ENCODE measurements around the gene DGKH. TPM values are rescaled to one million over a fixed set of nuclear protein-coding genes. Genes with fewer than 3 reads are reported as not detected.
"Not testable (repeated sequence)": the region's sequence is repeated elsewhere in the genome, so short reads cannot be mapped to it uniquely, and the experiment has no call there.

DGKH gene
- total RNA-seq, 1 donor from 2014 or later, result 15.9 TPM

DNA sequence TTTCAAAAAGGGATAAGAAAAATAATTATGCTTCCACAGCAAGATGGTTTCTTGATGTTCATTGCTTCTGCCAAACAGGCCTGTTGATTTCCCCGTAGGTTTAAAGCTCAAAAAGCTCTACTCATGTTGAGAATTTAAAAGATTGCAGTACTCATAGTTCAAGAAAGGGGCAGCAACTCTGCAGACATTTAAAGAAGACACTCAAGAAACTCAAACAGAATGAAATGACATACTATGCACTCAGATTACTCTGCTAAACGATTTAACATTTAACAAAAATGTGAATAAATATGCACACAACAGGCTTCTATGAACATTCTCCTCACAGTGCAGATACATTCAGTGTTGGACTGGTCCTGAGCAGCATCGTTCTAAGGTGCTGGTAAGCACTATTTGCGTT, 22.7 kb downstream of the DGKH start:
- intact Hi-C loops (cut with micrococcal nuclease), result not testable (repeated sequence)

DNA sequence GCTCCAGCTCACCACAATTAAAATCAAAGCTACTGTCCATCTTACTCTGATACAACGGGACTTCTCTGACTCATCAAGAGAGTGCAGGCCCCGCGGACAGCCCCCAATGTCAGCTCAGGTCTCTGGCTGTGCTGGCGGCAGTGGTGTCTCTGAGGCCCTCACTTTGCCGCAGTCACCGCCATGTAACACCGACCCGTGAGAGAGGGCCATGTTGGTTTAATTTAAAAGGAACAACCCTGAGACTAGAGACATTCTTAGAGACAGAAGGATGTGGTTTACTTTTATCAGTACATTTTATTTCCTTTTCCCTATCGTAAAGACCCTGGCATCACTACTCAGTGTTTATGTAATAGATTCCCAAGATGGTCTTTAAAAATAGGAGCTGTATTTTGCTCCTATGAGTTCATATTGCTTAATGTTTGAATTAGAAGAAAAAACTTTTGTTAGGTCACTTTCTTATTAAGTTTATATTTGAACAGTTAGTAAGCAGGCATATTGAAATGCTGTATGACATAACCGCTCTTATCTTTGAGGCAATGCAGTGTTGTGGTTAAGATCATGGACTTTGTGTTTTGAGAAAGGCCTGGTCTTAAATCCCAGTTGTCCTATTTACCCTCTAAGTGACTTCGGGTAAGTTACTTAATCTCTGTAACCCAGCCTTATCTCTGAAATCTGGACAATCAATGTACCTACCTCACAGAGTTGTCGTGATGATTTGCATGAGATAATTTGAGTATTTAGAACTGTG, 23.4 kb downstream of the DGKH start:
- intact Hi-C loops (cut with micrococcal nuclease), result no loop called here

- intact Hi-C loops (cut with micrococcal nuclease), result no loop called here
Observed at GRCh38 chr13:42073683-42074082, 25.2 kb downstream of the DGKH start.

DNA sequence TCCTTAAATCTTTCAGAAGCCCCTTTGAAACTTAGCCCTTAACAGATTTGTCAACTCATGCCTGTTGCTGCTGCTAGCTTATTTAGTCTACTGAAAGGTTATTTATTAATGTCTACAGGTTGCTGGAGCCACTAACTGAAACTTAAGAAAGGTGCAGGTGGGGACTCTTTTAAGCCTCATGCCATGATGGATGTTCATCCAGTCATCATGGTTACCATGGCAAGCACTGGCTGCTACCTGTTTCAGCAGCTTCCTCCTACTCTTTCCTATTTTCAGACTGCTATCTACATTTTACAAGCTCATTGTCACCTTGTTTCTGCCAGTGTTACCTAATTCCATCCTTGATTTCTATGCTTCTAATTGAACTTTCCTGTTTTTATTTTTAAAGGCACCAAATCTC, 27.1 kb downstream of the DGKH start:
- intact Hi-C loops (cut with micrococcal nuclease), result no loop called here

DNA sequence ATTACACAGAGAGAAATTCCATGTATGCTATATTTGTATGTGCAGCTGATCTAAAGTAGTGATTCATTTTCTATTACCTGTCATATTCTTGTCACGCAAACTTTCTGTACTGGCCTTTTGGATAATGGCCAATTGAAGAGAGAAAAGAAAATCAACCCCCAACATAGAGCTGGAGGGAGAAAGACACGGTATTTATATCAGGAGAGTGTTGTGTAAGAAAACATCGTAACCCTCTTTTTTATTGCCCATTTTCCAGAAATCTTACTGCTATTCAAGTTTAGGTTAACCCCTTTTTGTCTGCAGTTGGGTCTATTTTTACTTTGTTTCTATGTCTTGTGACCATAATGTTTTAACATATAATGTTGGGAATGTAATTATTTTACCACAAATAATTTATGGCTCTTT, 27.9 kb downstream of the DGKH start:
- intact Hi-C loops (cut with micrococcal nuclease), result no loop called here

- intact Hi-C loops (cut with micrococcal nuclease), result no loop called here
Observed at GRCh38 chr13:42078128-42078808, 29.8 kb downstream of the DGKH start.

- intact Hi-C loops (cut with micrococcal nuclease), result no loop called here
Observed at GRCh38 chr13:42083138-42083770, 34.8 kb downstream of the DGKH start.

- intact Hi-C loops (cut with micrococcal nuclease), result no loop called here
Observed at GRCh38 chr13:42084722-42085121, 36.3 kb downstream of the DGKH start.

DNA sequence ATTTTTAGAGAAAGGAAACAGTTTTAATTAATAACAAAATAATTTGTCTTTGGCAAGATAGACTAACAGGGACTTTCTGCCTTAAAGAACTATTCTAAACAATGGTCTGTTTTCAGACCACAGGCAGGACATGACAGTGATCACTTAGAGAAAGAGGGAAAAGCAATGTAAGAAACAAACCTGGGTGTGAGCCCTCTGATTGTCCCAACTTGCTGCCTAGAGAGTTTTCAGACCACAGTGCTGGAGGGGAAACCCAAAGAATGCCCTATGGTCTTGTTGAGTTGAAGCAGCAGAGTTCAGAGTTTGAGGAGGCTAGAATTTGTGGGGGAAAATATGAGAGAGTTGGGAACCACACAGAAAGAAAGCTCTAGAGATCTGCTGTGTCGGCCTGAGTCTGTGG, 38.1 kb downstream of the DGKH start:
- intact Hi-C loops (cut with micrococcal nuclease), result no loop called here

GRCh38 chr13:42094516-42095040, 46.1 kb downstream of the DGKH start:
- intact Hi-C loops (cut with micrococcal nuclease), result no loop called here

GRCh38 chr13:42096222-42096621, 47.8 kb downstream of the DGKH start:
- intact Hi-C loops (cut with micrococcal nuclease), result not testable (repeated sequence)

DNA sequence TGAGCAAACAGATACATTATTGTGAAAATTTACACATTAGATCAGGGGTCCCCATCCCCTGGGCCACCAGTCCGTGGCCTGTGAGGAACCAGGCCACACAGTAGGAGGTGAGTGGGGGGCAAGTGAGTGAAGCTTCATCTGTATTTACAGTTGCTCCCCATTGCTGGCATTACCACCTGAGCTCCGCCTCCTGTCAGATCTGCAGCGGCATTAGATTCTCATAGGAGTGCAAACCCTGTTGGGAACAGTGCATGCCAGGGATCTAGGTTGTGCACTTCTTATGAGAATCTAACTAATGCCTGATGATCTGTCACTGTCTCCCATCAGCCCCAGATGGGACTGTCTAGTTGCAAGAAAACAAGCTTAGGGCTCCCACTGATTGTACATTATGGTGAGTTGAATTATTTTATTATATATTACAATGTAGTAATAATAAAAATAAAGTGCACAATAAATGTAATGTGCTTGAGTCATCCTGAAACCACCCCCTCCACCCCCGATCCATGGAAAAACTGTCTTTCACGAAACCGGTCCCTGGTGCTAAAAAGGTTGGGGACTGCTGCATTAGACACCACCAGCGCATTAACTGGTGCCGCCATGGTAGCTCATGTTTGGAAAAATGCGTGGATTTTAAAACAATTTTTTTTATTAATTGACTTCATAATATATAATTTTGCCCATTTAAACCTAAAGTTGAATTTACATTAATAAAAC, 51.7 kb downstream of the DGKH start:
- intact Hi-C loops (cut with micrococcal nuclease), result no loop called here

- intact Hi-C loops (cut with micrococcal nuclease), result no loop called here
Observed at GRCh38 chr13:42100960-42101359, 52.5 kb downstream of the DGKH start.

GRCh38 chr13:42101821-42102585, 53.6 kb downstream of the DGKH start:
- intact Hi-C loops (cut with micrococcal nuclease), result no loop called here

- intact Hi-C loops (cut with micrococcal nuclease), result no loop called here
Observed at GRCh38 chr13:42102961-42103865, 54.8 kb downstream of the DGKH start.

DNA sequence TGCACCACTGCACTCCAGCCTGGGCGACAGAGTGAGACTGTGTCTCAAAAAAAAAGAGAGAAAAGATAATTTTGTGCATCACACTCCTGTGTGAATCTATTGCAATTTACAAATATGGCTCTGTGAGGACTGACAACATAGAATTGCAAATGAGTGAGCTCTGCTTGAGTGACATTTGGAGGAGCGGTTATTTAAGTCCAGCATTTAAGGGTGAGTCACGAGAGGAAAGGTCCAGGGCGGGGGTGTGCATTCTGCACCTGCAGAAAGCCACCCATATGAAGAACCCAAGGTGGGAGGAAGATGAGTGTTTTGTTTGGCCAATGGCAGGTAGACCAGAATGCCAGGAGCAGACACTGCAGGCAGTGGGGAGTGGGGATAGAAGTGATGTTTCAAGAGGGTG, 58.5 kb downstream of the DGKH start:
- intact Hi-C loops (cut with micrococcal nuclease), result no loop called here

DNA sequence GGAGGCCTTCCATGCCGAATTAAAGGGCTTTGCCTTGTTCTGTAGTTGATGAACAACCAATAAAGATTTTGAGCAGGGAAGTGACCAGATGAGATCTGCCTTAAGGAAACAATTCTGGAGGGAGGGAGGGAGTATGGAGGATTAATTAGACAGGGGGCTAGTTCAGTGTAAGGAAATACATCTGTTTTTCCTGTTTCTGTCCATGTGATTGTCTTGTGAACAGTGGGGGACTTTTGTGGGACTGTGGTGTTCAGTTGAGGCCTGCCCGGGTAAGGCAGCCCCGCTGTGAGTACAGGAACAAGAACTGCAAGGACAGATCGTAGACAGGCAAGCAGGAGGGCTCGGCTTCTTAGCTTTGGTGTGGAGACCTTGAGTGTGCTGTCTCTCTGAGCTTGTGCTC, 59.0 kb downstream of the DGKH start:
- intact Hi-C loops (cut with micrococcal nuclease), result no loop called here

DNA sequence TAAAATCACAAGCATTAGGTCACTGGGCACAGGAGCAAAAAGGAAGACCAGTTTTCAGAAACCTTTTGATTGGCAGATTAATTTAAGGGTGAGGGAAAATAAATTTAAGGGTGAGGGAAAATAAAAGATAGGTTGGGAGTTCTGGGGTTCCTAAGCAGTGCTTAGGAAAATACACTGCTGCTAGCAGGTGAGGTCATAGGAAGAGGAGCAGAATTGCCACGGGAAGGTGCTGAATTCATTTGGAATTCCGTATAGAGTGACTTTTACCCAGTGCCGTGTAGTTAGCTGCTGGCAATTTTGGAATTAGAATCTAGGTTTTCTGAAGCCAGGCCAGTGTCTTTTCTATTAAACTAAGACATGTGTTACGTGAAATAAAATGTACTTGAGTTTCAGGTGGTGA, 59.8 kb downstream of the DGKH start:
- intact Hi-C loops (cut with micrococcal nuclease), result no loop called here

DNA sequence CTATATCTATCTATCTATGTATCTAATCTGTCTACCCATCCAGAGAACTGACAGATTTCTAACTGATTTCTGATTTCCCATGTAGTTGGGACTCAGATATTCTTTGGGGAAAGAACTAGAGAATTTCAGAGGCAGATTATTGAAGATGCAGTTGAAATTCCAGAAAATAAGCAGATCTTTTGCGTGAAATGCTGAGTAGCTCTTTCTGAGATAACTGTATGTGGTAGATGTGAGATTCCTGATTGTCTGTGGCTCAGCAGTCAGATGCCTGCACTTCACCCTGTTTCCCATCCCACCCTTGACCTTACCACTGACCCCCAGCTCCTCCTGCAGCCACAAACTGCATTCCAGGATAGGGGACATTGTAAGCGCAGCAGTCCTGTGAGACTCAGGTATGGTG, 61.5 kb downstream of the DGKH start:
- intact Hi-C loops (cut with micrococcal nuclease), result loop anchor here (1.0 to 10.0 kb wide), 5 partner anchors 205 to 1055 kb away; no protein-coding TSS in a partner anchor
